Upper lobe of right lung (tissue), 1 donor: Measurements from ENCODE around the gene VAMP2. TPM values are rescaled to one million over a fixed set of nuclear protein-coding genes. Genes with fewer than 3 reads are reported as not detected.
A peak's percentile ranks its signal among the peaks of the same experiment; 100 is the strongest.
"Not testable (repeated sequence)": the region's sequence is repeated elsewhere in the genome, so short reads cannot be mapped to it uniquely, and the experiment has no call there.

ENCODE experiments used
- ATAC-seq: fragments of 200-7000 bp; cut with Tn5 transposase; one replicate; pipeline ENCODE4 v1.9.1; 2020; ENCODE audit warnings: mild to moderate bottlenecking, moderate library complexity
- DNase-seq: peaks from one replicate; pipeline ENCODE4 v3.0.0-alpha.2; 2020
- H3K27ac ChIP-seq: fragments of 200-600 bp; one replicate; pipeline ENCODE4 v1.8.0; 2022
- H3K27me3 ChIP-seq: fragments of 200-600 bp; one replicate; pipeline ENCODE4 v1.8.0; 2022; ENCODE audit warnings: mild to moderate bottlenecking
- H3K36me3 ChIP-seq: fragments of 200-600 bp; one replicate; pipeline ENCODE4 v1.8.0; 2022
- H3K4me1 ChIP-seq: fragments of 200-600 bp; one replicate; pipeline ENCODE4 v1.8.0; 2022
- H3K4me3 ChIP-seq: fragments of 200-600 bp; one replicate; pipeline ENCODE4 v1.8.0; 2022; ENCODE audit warnings: mild to moderate bottlenecking
- H3K9me3 ChIP-seq: fragments of 200-600 bp; one replicate; pipeline ENCODE4 v1.8.0; 2022
- intact Hi-C: fragments of 100-400 bp; cut with DNase I; formaldehyde crosslinking; loops from one replicate; pipeline ENCODE4 v1.11.0; 2022
- total RNA-seq: library from RNA; stranded (reverse); fragmentation: NEBNext Ultra II Directional; extraction: Animal tissue kit (Norgen Biotek cat#: 25700); gene quantifications from one replicate; pipeline ENCODE4 v1.2.1, GENCODE V29; 2021
- TF ChIP-seq, protein P1 (sequence below): fragments of 200-600 bp; IDR thresholded peaks from one replicate; pipeline ENCODE4 v1.8.0; 2022; ENCODE audit warnings: antibody characterized with exemption
- donor health status: DM: no; HTN: yes; CAD: no; lungs with severe emphysema.

VAMP2 gene
- total RNA-seq, 1 donor from 2014 or later, result 78.1 TPM

DNA sequence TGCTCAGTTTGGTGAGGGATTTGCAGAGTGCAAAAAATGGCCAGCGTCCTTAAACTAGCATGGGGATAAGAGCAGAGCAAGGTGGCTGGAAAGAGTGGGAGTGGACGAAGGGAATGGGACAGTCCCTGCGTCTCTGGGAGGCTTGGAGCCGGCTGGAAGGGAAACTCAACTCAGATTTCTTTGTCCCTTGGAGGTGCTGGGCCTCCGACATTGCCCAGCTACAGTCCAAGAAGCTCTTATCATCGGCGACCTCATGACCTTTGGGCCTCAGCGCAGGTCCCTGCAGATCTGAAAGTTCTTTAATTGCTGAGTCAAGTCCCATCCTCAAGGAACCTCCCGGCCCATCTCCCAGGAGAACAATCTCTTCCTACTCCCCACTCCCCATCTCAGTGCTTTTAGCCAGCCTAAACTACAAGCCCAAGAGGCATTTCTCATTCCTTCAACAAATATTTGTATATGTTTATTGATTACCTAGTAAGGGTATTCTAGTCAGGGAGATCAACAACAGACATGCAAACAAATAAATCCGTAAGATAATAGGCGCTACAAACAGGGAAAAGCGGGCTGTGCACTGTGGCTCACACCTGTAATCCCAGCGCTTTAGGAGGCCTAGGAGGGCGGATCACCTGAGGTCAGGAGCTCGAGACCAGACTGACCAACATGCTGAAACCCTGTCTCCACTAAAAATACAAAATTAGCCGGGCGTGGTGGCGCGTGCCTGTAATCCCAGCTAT lies 14.4 kb upstream of the VAMP2 start:
- intact Hi-C loops, result no loop called here
- H3K4me3 ChIP-seq, result peak overlapping the region; percentile 68
- no peaks in the 10 kb centered on the region for H3K36me3 ChIP-seq
- peaks cover 23% of the 10 kb centered on the region for H3K4me1 ChIP-seq
- no peak for DNase-seq
- no peaks in the 10 kb centered on the region for H3K9me3 ChIP-seq
- peak overlapping the region; percentile 84 for H3K27ac ChIP-seq
- TF ChIP-seq, protein P1, sequence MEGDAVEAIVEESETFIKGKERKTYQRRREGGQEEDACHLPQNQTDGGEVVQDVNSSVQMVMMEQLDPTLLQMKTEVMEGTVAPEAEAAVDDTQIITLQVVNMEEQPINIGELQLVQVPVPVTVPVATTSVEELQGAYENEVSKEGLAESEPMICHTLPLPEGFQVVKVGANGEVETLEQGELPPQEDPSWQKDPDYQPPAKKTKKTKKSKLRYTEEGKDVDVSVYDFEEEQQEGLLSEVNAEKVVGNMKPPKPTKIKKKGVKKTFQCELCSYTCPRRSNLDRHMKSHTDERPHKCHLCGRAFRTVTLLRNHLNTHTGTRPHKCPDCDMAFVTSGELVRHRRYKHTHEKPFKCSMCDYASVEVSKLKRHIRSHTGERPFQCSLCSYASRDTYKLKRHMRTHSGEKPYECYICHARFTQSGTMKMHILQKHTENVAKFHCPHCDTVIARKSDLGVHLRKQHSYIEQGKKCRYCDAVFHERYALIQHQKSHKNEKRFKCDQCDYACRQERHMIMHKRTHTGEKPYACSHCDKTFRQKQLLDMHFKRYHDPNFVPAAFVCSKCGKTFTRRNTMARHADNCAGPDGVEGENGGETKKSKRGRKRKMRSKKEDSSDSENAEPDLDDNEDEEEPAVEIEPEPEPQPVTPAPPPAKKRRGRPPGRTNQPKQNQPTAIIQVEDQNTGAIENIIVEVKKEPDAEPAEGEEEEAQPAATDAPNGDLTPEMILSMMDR, result no peak
- H3K27me3 ChIP-seq, result no peaks in the 10 kb centered on the region
- ATAC-seq, result no peak

DNA sequence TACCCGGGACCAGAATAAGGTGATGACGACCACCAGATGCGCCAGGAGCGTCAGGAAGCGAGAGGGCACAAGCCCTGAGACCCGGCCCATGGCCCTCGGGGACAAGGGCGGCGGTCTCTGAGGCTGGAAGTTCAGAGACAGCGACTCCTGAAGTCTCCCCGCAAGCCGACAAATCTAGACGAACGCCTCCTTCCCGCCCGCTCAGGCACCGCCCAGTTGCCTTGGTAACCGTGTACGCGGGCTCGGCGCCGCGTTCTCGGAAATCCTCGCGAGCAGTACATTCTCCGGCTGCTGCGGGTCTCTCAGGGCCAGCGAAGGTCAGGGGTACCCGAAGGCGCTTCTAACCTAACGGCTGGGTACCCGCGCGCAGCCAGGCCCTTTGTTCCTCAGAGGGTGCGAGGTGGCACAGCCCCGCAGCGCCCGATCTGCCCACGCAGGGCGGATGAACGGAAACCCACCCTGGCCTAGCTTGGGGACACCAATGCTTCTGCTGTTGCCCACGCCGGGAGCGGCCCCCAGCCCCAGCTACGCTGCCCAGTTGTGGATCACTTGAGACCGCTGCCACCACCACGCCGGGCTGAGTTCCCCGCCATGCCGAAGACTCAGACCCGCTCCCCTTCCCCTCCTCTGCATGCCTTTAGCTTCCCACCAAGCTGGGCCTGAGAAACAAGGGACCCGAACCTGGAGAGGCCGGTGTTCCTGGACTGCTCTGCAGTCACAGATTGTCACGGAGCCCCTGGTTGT lies 13.6 kb upstream of the VAMP2 start, which contains the start of gene TMEM107:
Gene TMEM107, minus strand, starts transcription at position 184 of the 744 bp plus-strand sequence. Its CDS starts 94 bp downstream, at position 90.
- DNase-seq, result peak; percentile 94
- ATAC-seq, result peak; percentile 86
- H3K27ac ChIP-seq, result peak within 1 kb of the TSS; percentile 84
- H3K27me3 ChIP-seq, result no peaks in the 10 kb centered on the region
- intact Hi-C loops, result no loop called here
- no peaks in the 10 kb centered on the region for H3K9me3 ChIP-seq
- H3K4me1 ChIP-seq, result peaks cover 23% of the 10 kb centered on the region
- TF ChIP-seq, protein P1, result no peak
- H3K36me3 ChIP-seq, result no peaks in the 10 kb centered on the region
- H3K4me3 ChIP-seq, result peak within 1 kb of the TSS; percentile 68

DNA sequence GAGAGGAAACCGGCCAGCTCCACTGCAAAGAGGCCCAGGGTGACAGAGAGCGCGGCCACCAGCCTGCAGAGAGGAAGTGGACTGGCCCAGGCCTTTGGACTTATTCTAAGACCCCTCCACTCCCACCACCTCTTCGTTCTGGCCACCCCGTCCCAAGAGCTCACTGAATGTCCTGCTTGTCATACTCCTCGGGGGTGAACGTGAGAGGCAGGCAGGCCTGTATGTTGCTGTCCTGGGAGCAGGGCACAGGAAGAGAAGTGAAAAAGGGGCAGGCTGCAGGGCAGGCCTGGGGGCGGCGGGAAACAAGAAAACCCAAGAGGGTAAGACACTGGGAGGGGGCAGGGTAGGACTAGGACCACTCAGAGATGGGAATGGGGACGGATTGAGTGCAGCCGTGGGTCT lies 13.0 kb upstream of the VAMP2 start:
- H3K4me3 ChIP-seq, result peak overlapping the region; percentile 68
- DNase-seq (no peak), ATAC-seq (peak; percentile 22)
- no peaks in the 10 kb centered on the region for H3K36me3 ChIP-seq
- H3K27ac ChIP-seq, result peak overlapping the region; percentile 84
- H3K9me3 ChIP-seq, result no peaks in the 10 kb centered on the region
- H3K27me3 ChIP-seq, result no peaks in the 10 kb centered on the region
- TF ChIP-seq, protein P1, result no peak
- peaks cover 23% of the 10 kb centered on the region for H3K4me1 ChIP-seq
- intact Hi-C loops, result no loop called here

DNA sequence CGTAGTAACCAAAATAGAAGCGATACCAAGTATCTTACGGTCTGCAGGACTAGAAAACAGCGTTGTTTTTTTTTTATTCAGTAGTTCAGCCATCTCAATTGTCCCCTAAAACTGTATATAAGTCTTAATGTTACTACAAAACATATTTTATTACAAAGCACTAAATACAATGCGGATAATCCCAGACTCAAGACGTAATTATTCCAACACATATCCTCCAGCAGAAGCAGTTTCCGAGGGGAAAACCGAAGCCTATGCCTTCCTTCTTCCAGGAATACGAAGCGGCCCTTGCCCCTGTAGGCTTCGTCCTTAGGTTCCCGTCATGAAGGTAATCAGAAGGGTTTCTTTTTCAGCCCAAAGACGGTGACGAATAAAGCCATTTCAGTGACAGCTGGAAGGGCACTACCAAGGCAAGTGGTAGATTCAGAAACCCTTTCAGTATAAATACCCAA lies 11.1 kb upstream of the VAMP2 start:
- Histone ChIP-seq H3K4me1 (peaks cover 23% of the 10 kb centered on the region), H3K27ac (peak overlapping the region; percentile 99), H3K4me3 (peak overlapping the region; percentile 47), H3K36me3 (no peaks in the 10 kb centered on the region), H3K27me3 (no peaks in the 10 kb centered on the region), H3K9me3 (no peaks in the 10 kb centered on the region)
- DNase-seq (no peak), ATAC-seq (no peak)
- intact Hi-C loops, result no loop called here
- TF ChIP-seq, protein P1, result no peak

DNA sequence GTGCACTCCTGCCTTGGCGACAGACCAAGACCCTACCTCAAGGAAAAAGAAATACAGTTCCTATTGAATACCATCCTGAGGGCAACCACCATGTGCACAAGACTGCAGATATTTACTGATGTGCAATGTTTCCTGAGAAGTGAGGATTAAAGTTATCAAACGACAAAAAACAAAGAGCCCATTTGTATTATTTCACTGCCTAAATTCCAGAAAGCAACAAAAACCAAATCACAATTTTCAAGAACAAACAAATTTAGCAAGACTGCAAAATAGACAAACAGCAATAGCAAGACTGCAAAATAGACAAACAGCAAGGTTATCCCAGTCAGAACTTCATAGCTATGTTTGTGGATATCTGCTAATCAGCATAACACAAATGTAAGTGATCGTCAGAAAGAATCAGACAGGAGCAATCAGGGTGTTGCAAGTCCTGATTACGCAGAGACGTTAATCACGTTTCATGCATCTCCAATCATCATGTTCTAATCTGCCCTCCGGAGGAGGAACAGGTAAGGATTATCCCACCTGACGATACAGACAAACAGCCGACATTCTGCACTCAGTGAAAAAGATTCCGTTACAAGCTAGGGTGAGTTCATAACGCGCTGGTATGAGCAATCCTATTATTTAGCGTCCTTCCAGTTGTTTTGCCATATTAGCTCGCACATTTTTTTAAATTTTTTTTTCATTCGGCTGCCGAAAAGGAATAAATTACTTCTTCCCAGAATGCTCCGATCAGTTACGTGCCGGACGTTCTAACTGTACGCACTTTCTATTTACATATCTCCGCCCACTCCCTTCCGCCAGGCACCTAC lies 10.5 kb upstream of the VAMP2 start:
- Histone ChIP-seq H3K27me3 (no peaks in the 10 kb centered on the region), H3K27ac (peak overlapping the region; percentile 99), H3K9me3 (no peaks in the 10 kb centered on the region), H3K4me1 (peaks cover 23% of the 10 kb centered on the region), H3K4me3 (peak overlapping the region; percentile 47), H3K36me3 (no peaks in the 10 kb centered on the region)
- ATAC-seq (peak; percentile 86), DNase-seq (peak; percentile 82)
- TF ChIP-seq, protein P1, result no peak
- intact Hi-C loops, result no loop called here

DNA sequence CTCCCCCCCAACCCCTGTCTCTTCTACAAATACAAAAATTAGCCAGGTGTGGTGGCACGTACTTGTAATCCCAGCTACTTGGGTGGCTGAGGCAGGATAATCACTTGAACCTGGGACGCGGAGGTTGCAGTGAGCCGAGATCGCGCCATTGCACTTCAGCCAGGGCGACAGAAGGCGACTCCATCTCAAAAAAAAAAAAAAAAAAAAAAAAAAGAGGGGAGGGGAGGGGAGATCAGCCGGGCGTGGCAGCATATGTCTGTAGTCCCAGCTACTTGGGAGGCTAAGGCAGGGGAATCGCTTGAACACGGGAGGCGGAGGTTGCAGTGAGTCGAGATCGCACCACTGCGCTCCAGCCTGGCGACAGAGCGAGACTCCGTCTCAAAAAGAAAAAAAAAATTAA lies 7.4 kb upstream of the VAMP2 start:
- ATAC-seq, intact Hi-C loops, H3K27ac ChIP-seq, H3K36me3 ChIP-seq, H3K4me3 ChIP-seq, H3K27me3 ChIP-seq, H3K9me3 ChIP-seq, DNase-seq, H3K4me1 ChIP-seq: not testable (repeated sequence)
